ENCODE data around the gene DSN1. TPM values are rescaled to one million over a fixed set of nuclear protein-coding genes. Genes with fewer than 3 reads are reported as not detected.

Gene DSN1
- total and polyA plus RNA-seq, 7 donors: 4.4 to 11.7 (median 6.4) TPM

GRCh38 chr20:36703530-36703929 is 70.0 kb downstream of the DSN1 start:
- Histone ChIP-seq H3K36me3 (peaks cover 0 to 17% (median 0%) of the 10 kb centered on the region in 4 donors), H3K4me3 (no peak overlapping the region), H3K9me3 (no peaks in the 10 kb centered on the region), H3K4me1 (no peaks in the 10 kb centered on the region), H3K27me3 (no peaks in the 10 kb centered on the region), H3K27ac (no peak overlapping the region)
- DNase-seq: no peak
- 97 to 98% methylated on average over 4 of the region's 4 CpGs for WGBS, 2 donors
- intact Hi-C loops (cut with DNase I): no loop called here
- TF ChIP-seq, protein P1, sequence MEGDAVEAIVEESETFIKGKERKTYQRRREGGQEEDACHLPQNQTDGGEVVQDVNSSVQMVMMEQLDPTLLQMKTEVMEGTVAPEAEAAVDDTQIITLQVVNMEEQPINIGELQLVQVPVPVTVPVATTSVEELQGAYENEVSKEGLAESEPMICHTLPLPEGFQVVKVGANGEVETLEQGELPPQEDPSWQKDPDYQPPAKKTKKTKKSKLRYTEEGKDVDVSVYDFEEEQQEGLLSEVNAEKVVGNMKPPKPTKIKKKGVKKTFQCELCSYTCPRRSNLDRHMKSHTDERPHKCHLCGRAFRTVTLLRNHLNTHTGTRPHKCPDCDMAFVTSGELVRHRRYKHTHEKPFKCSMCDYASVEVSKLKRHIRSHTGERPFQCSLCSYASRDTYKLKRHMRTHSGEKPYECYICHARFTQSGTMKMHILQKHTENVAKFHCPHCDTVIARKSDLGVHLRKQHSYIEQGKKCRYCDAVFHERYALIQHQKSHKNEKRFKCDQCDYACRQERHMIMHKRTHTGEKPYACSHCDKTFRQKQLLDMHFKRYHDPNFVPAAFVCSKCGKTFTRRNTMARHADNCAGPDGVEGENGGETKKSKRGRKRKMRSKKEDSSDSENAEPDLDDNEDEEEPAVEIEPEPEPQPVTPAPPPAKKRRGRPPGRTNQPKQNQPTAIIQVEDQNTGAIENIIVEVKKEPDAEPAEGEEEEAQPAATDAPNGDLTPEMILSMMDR (IDR thresholded peaks at IDR 0.05): no peak
- TF ChIP-seq EP300 (IDR thresholded peaks at IDR 0.05) (no peak), POLR2A (IDR thresholded peaks at IDR 0.05) (no peak), POLR2AphosphoS5 (IDR thresholded peaks at IDR 0.05) (no peak)

Other genes with a start within 250 kb of the DSN1 start
- gene MYL9, start 232.2 kb downstream of the DSN1 start, total RNA-seq: 1,000 to 10,000 TPM; 1,167 to 2,082 (median 1,738) TPM
- gene MYL9, start 232.2 kb downstream of the DSN1 start, polyA plus RNA-seq: 100 to 1,000 TPM in 2 of 3 donors, 10 to 100 TPM in 1; 26.4 to 168 (median 105) TPM
- 10 to 100 TPM in 3 of 4 donors, 1 to 10 TPM in 1; 8.9 to 13.6 (median 11.1) TPM for gene TGIF2, start 200.2 kb downstream of the DSN1 start, total RNA-seq
- gene TGIF2, start 200.2 kb downstream of the DSN1 start, polyA plus RNA-seq: 10 to 100 TPM in 1 of 3 donors, 1 to 10 TPM in 2; 2.1 to 10.0 (median 2.4) TPM
- 10 to 100 TPM; 58.7 to 85.1 (median 75.7) TPM for gene RAB5IF, start 168.0 kb downstream of the DSN1 start, total RNA-seq
- gene RAB5IF, start 168.0 kb downstream of the DSN1 start, polyA plus RNA-seq: 100 to 1,000 TPM; 106 to 169 (median 148) TPM
- under 1 TPM in 2 of 4 donors, not detected in 2; 0.54 to 0.55 TPM for gene SLA2, start 127.6 kb downstream of the DSN1 start, total RNA-seq
- 1 to 10 TPM in 1 of 3 donors, under 1 TPM in 1, not detected in 1; 0.46 to 3.4 TPM for gene SLA2, start 127.6 kb downstream of the DSN1 start, polyA plus RNA-seq
- 10 to 100 TPM; 28.5 to 38.9 (median 31.5) TPM for gene NDRG3, start 27.7 kb downstream of the DSN1 start, total RNA-seq
- gene NDRG3, start 27.7 kb downstream of the DSN1 start, polyA plus RNA-seq: 10 to 100 TPM; 21.6 to 32.1 (median 25.9) TPM
- under 1 TPM in 1 of 4 donors, not detected in 3; 0.36 TPM for gene TLDC2, start 102.4 kb upstream of the DSN1 start, total RNA-seq
- gene TLDC2, start 102.4 kb upstream of the DSN1 start, polyA plus RNA-seq: 10 to 100 TPM; 14.6 to 25.8 (median 24.3) TPM
- 100 to 1,000 TPM in 3 of 4 donors, 10 to 100 TPM in 1; 89.6 to 179 (median 146) TPM for gene SAMHD1, start 177.9 kb upstream of the DSN1 start, total RNA-seq
- gene SAMHD1, start 177.9 kb upstream of the DSN1 start, polyA plus RNA-seq: 10 to 100 TPM; 27.0 to 67.4 (median 49.2) TPM

Measured in sigmoid colon (tissue), 7 donors.